H9 (cell line): Measurements from ENCODE around the gene CFAP43. TPM values are rescaled to one million over a fixed set of nuclear protein-coding genes. Genes with fewer than 3 reads are reported as not detected.

ENCODE experiments used
- DNase-seq: peaks from one replicate; pipeline ENCODE4 v3.0.0-alpha.2; 2017
- H2AFZ ChIP-seq: one replicate; pipeline ENCODE4 v1.6.1; 2013; ENCODE audit warnings: mild to moderate bottlenecking, low read length, control low read depth, moderate library complexity
- H2AK5ac ChIP-seq: 2 replicates; pipeline ENCODE4 v1.6.1; 2013; ENCODE audit warnings: low read length, control low read depth, mixed read lengths; ENCODE audit not compliant: insufficient read length
- H2BK120ac ChIP-seq: one replicate; pipeline ENCODE4 v1.6.1; 2013; ENCODE audit warnings: low read depth, mild to moderate bottlenecking, low read length, control low read depth, inconsistent platforms; ENCODE audit not compliant: poor library complexity, severe bottlenecking
- H2BK12ac ChIP-seq: 2 replicates; pipeline ENCODE4 v1.6.1; 2013; ENCODE audit warnings: low read length, control low read depth, mixed read lengths, low read depth; ENCODE audit not compliant: insufficient read length
- H2BK15ac ChIP-seq: 2 replicates; pipeline ENCODE4 v1.6.1; 2013; ENCODE audit warnings: low read depth, low read length, control low read depth
- H2BK20ac ChIP-seq: one replicate; pipeline ENCODE4 v1.6.1; 2013; ENCODE audit warnings: low read depth, mild to moderate bottlenecking, low read length, control low read depth, inconsistent platforms; ENCODE audit not compliant: poor library complexity, severe bottlenecking
- H2BK5ac ChIP-seq: 2 replicates; pipeline ENCODE4 v1.6.1; 2013; ENCODE audit warnings: low read length, control low read depth, mixed read lengths; ENCODE audit not compliant: insufficient read length
- H3K14ac ChIP-seq: 2 replicates; pipeline ENCODE4 v1.6.1; 2013; ENCODE audit warnings: low read length, control low read depth; ENCODE audit not compliant: insufficient read depth
- H3K18ac ChIP-seq: 2 replicates; pipeline ENCODE4 v1.6.1; 2013; ENCODE audit warnings: low read depth, mild to moderate bottlenecking, mixed read lengths, low read length, control low read depth; ENCODE audit not compliant: insufficient read length
- H3K23ac ChIP-seq: 2 replicates; pipeline ENCODE4 v1.6.1; 2013; ENCODE audit warnings: low read length, control low read depth, mixed read lengths, low read depth; ENCODE audit not compliant: insufficient read length
- H3K23me2 ChIP-seq: 2 replicates; pipeline ENCODE4 v1.6.1; 2013; ENCODE audit warnings: low read depth, mild to moderate bottlenecking, mixed read lengths, low read length, control low read depth; ENCODE audit not compliant: insufficient read length, poor library complexity, severe bottlenecking
- H3K27ac ChIP-seq: 2 replicates; pipeline ENCODE4 v1.5.1; 2013; ENCODE audit warnings: low read length, control low read depth, mixed read lengths, low read depth; ENCODE audit not compliant: insufficient read length
- H3K27me3 ChIP-seq: 2 replicates; pipeline ENCODE4 v1.6.1; 2013; ENCODE audit warnings: low read length, control low read depth, inconsistent platforms; ENCODE audit not compliant: insufficient read depth
- H3K4ac ChIP-seq: 2 replicates; pipeline ENCODE4 v1.6.1; 2013; ENCODE audit warnings: low read depth, mild to moderate bottlenecking, control low read depth, inconsistent platforms, low read length, moderate library complexity
- H3K4me1 ChIP-seq: 2 replicates; pipeline ENCODE4 v1.6.1; 2013; ENCODE audit warnings: low read length, control low read depth, inconsistent platforms; ENCODE audit not compliant: insufficient read depth
- H3K4me2 ChIP-seq: 2 replicates; pipeline ENCODE4 v1.6.1; 2013; ENCODE audit warnings: low read length, control low read depth, mixed read lengths; ENCODE audit not compliant: insufficient read length, insufficient read depth
- H3K56ac ChIP-seq: 2 replicates; pipeline ENCODE4 v1.6.1; 2013; ENCODE audit warnings: low read depth, mild to moderate bottlenecking, mixed read lengths, low read length, control low read depth; ENCODE audit not compliant: insufficient read length
- H3K79me1 ChIP-seq: 2 replicates; pipeline ENCODE4 v1.6.1; 2013; ENCODE audit warnings: low read depth, mild to moderate bottlenecking, moderate library complexity, low read length, control low read depth, inconsistent platforms; ENCODE audit not compliant: insufficient read depth, poor library complexity, severe bottlenecking
- H3K79me2 ChIP-seq: 2 replicates; pipeline ENCODE4 v1.6.1; 2013; ENCODE audit warnings: low read length, control low read depth, inconsistent platforms; ENCODE audit not compliant: insufficient read depth
- H3K9ac ChIP-seq: 2 replicates; pipeline ENCODE4 v1.6.1; 2013; ENCODE audit warnings: low read length, control low read depth, mixed read lengths; ENCODE audit not compliant: insufficient read length; ENCODE audit errors: extremely low read depth
- H3K9me3 ChIP-seq: one replicate; pipeline ENCODE4 v1.6.1; 2013; ENCODE audit warnings: low read depth, low read length, inconsistent platforms; ENCODE audit not compliant: control insufficient read depth
- H3T11ph ChIP-seq: one replicate; pipeline ENCODE4 v1.6.1; 2013; ENCODE audit warnings: mild to moderate bottlenecking, low read length, control low read depth, inconsistent platforms
- H4K20me1 ChIP-seq: one replicate; pipeline ENCODE4 v1.6.1; 2013; ENCODE audit not compliant: control insufficient read depth, insufficient read length, insufficient read depth
- H4K5ac ChIP-seq: 2 replicates; pipeline ENCODE4 v1.6.1; 2013; ENCODE audit warnings: low read depth, mild to moderate bottlenecking, mixed read lengths, low read length, control low read depth; ENCODE audit not compliant: insufficient read length
- H4K8ac ChIP-seq: replicated peaks from 2 replicates; pipeline ENCODE4 v1.6.1; 2013; ENCODE audit warnings: low read length, control low read depth, mixed read lengths, low read depth; ENCODE audit not compliant: insufficient read length
- H4K91ac ChIP-seq: 2 replicates; pipeline ENCODE4 v1.6.1; 2013; ENCODE audit warnings: low read depth, mild to moderate bottlenecking, moderate library complexity, mixed read lengths, low read length, control low read depth; ENCODE audit not compliant: insufficient read length
- H3K27ac Mint-ChIP-seq, 3 experiments: 2 replicates in 2 of 3; 3 replicates in 1 of 3; pipeline ENCODE4 v1.8.0; 2020 to 2021; ENCODE audit warnings: mixed read lengths in 3 of 3, mild to moderate bottlenecking in 1 of 3, moderate library complexity in 1 of 3
- H3K27me3 Mint-ChIP-seq: 2 replicates; pipeline ENCODE4 v1.8.0; 2021; ENCODE audit warnings: low read depth, mild to moderate bottlenecking, moderate library complexity, mixed read lengths
- H3K36me3 Mint-ChIP-seq, 3 experiments: 2 replicates in 2 of 3; 3 replicates in 1 of 3; pipeline ENCODE4 v1.8.0; 2020 to 2021; ENCODE audit warnings: low read depth in 3 of 3, mixed read lengths in 3 of 3; ENCODE audit not compliant: insufficient read depth in 1 of 3
- H3K4me1 Mint-ChIP-seq, 2 experiments: 2 replicates each; pipeline ENCODE4 v1.8.0; 2020; ENCODE audit warnings: mixed read lengths in 2 of 2
- H3K4me3 Mint-ChIP-seq, 2 experiments: 2 replicates in 1 of 2; 3 replicates in 1 of 2; pipeline ENCODE4 v1.8.0; 2020 to 2021; ENCODE audit warnings: mild to moderate bottlenecking in 2 of 2, mixed read lengths in 2 of 2, moderate library complexity in 1 of 2
- H3K9me3 Mint-ChIP-seq, 2 experiments: 2 replicates in 1 of 2; 3 replicates in 1 of 2; pipeline ENCODE4 v1.8.0; 2020; ENCODE audit warnings: mild to moderate bottlenecking in 2 of 2, mixed read lengths in 2 of 2, moderate library complexity in 1 of 2
- WGBS: extraction: QIAGEN DNeasy Blood & Tissue Kit; methylation state at CpG from one replicate; pipeline ENCODE4 v1.1.7; 2013; ENCODE audit warnings: missing lambda C conversion rate, low lambda C conversion rate, mixed read lengths; ENCODE audit not compliant: insufficient read length; ENCODE audit errors: extremely low coverage; 5-methylcytosine and 5-hydroxymethylcytosine counted together
- total RNA-seq: library from RNA; stranded (reverse); gene quantifications from 2 replicates; pipeline ENCODE4 v1.2.1, GENCODE V29; 2021
- TF ChIP-seq, protein P1 (sequence below): fragments of 200-600 bp; sonication (generic); conservative IDR thresholded peaks from 3 replicates; pipeline ENCODE4 v1.8.0; 2021; ENCODE audit warnings: antibody characterized with exemption, mild to moderate bottlenecking

The CFAP43 gene
- total RNA-seq, 1 experiment from 2014 or later, result 0.26 TPM

DNA sequence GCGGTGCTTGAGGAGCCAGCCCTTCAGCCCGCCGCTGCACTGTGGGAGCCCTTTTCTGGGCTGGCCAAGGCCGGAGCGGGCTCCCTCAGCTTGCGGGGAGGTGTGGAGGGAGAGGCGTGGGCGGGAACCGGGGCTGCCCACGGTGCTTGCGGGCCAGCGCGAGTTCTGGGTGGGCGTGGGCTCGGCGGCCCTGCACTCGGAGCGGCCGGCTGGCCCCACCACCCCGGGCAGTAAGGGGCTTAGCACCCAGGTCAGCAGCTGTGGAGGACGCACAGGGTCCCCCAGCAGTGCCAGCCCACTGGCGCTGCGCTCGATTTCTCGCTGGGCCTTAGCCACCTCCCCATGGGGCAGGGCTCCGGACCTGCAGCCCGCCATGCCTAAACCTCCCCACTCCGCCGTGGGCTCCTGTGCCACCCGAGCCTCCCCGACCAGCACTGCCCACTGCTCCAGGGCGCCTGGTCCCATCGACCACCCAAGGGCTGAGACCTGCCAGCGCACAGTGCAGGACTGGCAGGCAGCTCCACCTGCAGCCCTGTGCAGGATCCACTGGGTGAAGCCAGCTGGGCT, 13.0 kb upstream of the CFAP43 start:
- no peak for DNase-seq
- H3K23me2 ChIP-seq, result no peaks in the 10 kb centered on the region
- H3K4me1 Mint-ChIP-seq, result peaks cover 0 to 4% of the 10 kb centered on the region in 2 experiments; a peak in 1 of 4 replicates
- H3K9me3 ChIP-seq, result no peaks in the 10 kb centered on the region
- H3K18ac ChIP-seq, result no peak overlapping the region
- H3K79me2 ChIP-seq, result no peaks in the 10 kb centered on the region
- peaks cover 1% of the 10 kb centered on the region for H3K27me3 Mint-ChIP-seq
- H3K79me1 ChIP-seq, result no peaks in the 10 kb centered on the region
- H3K27me3 ChIP-seq, result no peaks in the 10 kb centered on the region
- no peak overlapping the region for H2BK12ac ChIP-seq
- H3T11ph ChIP-seq, result no peak overlapping the region
- H4K5ac ChIP-seq, result no peak overlapping the region
- no peak overlapping the region for H3K9ac ChIP-seq
- H2AFZ ChIP-seq, result no peak overlapping the region
- H4K20me1 ChIP-seq, result no peaks in the 10 kb centered on the region
- H4K91ac ChIP-seq, result no peak overlapping the region
- H3K27ac ChIP-seq, result no peak overlapping the region
- no peak overlapping the region for H2BK5ac ChIP-seq
- H3K27ac Mint-ChIP-seq, result no peak overlapping the region
- no peak overlapping the region for H4K8ac ChIP-seq
- H3K4me1 ChIP-seq, result no peaks in the 10 kb centered on the region
- TF ChIP-seq, protein P1, sequence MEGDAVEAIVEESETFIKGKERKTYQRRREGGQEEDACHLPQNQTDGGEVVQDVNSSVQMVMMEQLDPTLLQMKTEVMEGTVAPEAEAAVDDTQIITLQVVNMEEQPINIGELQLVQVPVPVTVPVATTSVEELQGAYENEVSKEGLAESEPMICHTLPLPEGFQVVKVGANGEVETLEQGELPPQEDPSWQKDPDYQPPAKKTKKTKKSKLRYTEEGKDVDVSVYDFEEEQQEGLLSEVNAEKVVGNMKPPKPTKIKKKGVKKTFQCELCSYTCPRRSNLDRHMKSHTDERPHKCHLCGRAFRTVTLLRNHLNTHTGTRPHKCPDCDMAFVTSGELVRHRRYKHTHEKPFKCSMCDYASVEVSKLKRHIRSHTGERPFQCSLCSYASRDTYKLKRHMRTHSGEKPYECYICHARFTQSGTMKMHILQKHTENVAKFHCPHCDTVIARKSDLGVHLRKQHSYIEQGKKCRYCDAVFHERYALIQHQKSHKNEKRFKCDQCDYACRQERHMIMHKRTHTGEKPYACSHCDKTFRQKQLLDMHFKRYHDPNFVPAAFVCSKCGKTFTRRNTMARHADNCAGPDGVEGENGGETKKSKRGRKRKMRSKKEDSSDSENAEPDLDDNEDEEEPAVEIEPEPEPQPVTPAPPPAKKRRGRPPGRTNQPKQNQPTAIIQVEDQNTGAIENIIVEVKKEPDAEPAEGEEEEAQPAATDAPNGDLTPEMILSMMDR, result no peak
- no peak overlapping the region for H2BK15ac ChIP-seq
- H3K4me3 Mint-ChIP-seq, result no peak overlapping the region
- no CpG with 5 or more reads among the region's 34 CpGs for WGBS
- H2BK20ac ChIP-seq, result no peak overlapping the region
- no peak overlapping the region for H3K14ac ChIP-seq
- H2BK120ac ChIP-seq, result no peak overlapping the region
- H3K36me3 Mint-ChIP-seq, result peaks cover 0 to 5% (median 0%) of the 10 kb centered on the region in 3 experiments; a peak in 1 of 7 replicates
- H2AK5ac ChIP-seq, result no peak overlapping the region
- no peak overlapping the region for H3K4ac ChIP-seq
- H3K23ac ChIP-seq, result no peak overlapping the region
- H3K4me2 ChIP-seq, result no peak overlapping the region
- no peak overlapping the region for H3K56ac ChIP-seq
- H3K9me3 Mint-ChIP-seq, result peaks cover 0 to 12% of the 10 kb centered on the region in 2 experiments; a peak in 3 of 5 replicates
